SK-N-SH (cell line): Measurements from ENCODE around the gene CLEC20A.

Experiments
- CTCF ChIP-seq: fragments of 200-600 bp; sonication (generic); IDR thresholded peaks from 2 replicates; pipeline ENCODE4 v1.6.1; 2017; ENCODE audit warnings: antibody characterized with exemption, mild to moderate bottlenecking, moderate library complexity
- EZH2phosphoT487 ChIP-seq: fragments of 200-600 bp; sonication (generic); IDR thresholded peaks from 2 replicates; pipeline ENCODE4 v1.6.1; 2017; ENCODE audit warnings: low read depth, mixed run types, mild to moderate bottlenecking, antibody characterized with exemption, moderate library complexity, borderline replicate concordance
- JUND ChIP-seq: IDR thresholded peaks from 2 replicates; pipeline ENCODE4 v1.4.0; 2012
- POLR2AphosphoS5 ChIP-seq: IDR thresholded peaks from 2 replicates; pipeline ENCODE4 v1.6.1; 2012; ENCODE audit warnings: low read depth, low read length
- SIN3A ChIP-seq: IDR thresholded peaks from 2 replicates; pipeline ENCODE4 v1.6.1; 2012; ENCODE audit warnings: low read depth, mild to moderate bottlenecking, low read length, moderate library complexity, borderline replicate concordance
- SMC3 ChIP-seq: IDR thresholded peaks from 2 replicates; pipeline ENCODE4 v1.6.1; 2012; ENCODE audit warnings: low read depth, low read length, improper control_type of control experiment
- USF2 ChIP-seq: fragments of 150-350 bp; IDR thresholded peaks from 2 replicates; pipeline ENCODE4 v1.6.1; 2017; ENCODE audit warnings: antibody characterized with exemption, low read length, low read depth, borderline replicate concordance

- TF ChIP-seq SMC3 (no peak), JUND (peak; percentile 63), CTCF (no peak), SIN3A (no peak), USF2 (no peak), POLR2AphosphoS5 (no peak), EZH2phosphoT487 (no peak)
These were observed 45.2 kb downstream of the CLEC20A start for GRCh38 chr1:178451529-178451928.
